Endothelial cell of umbilical vein (primary cell): ENCODE results near the gene ETHE1. TPM values are rescaled to one million over a fixed set of nuclear protein-coding genes. Genes with fewer than 3 reads are reported as not detected.

Experiments used
- BruUV-seq: library from RNA; stranded (reverse); fragments of 400-500 nt; replicated peaks from 2 replicates; lab custom pipeline; 2021; lab: Mats Ljungman, UMichigan
- CTCF ChIA-PET: fragments of 300-600, 350-600 bp; sonication (Branson Sonifier 250); formaldehyde crosslinking; loops from one replicate; lab custom pipeline; 2021; ENCODE audit warnings: antibody characterized with exemption, inconsistent platforms; lab: Charles Lee
- POLR2A ChIA-PET: fragments of 300-600, 350-600 bp; sonication (Branson Sonifier 250); formaldehyde crosslinking; loops from one replicate; lab custom pipeline; 2021; ENCODE audit warnings: antibody characterized with exemption, inconsistent platforms; lab: Charles Lee
- DNase-seq: peaks from one replicate; pipeline ENCODE4 v3.0.0-alpha.2; 2011; ENCODE audit warnings: low read depth, low spot score
- FAIRE-seq: peaks from 2 replicates; lab custom pipeline; 2011; peaks lifted over from hg19 to GRCh38; lab: Jason Lieb, UNC
- H2AFZ ChIP-seq: 2 replicates; pipeline ENCODE4 v1.6.0; 2012; ENCODE audit warnings: low read depth, low read length, control low read depth, inconsistent platforms
- H3K27ac ChIP-seq: 2 replicates; pipeline ENCODE4 v1.5.1; 2011; ENCODE audit warnings: low read depth, mild to moderate bottlenecking, control low read depth, low read length, moderate library complexity; ENCODE audit not compliant: insufficient read depth
- H3K27me3 ChIP-seq, 2 experiments: 2 replicates each; pipeline versions ENCODE4 v1.6.0 to v1.6.1; 2011; ENCODE audit warnings: low read length in 2 of 2, mixed read lengths in 1 of 2; ENCODE audit not compliant: control insufficient read depth in 2 of 2, insufficient read depth in 2 of 2
- H3K36me3 ChIP-seq, 2 experiments: 2 replicates in 1 of 2; 3 replicates in 1 of 2; pipeline ENCODE4 v1.5.1; 2011; ENCODE audit warnings: low read length in 2 of 2, mild to moderate bottlenecking in 1 of 2, moderate library complexity in 1 of 2; ENCODE audit not compliant: control insufficient read depth in 2 of 2, insufficient read depth in 2 of 2; ENCODE audit errors: extremely low read depth in 1 of 2
- H3K4me1 ChIP-seq: 3 replicates; pipeline ENCODE4 v1.5.1; 2011; ENCODE audit warnings: mild to moderate bottlenecking, low read length; ENCODE audit not compliant: control insufficient read depth, insufficient read depth; ENCODE audit errors: extremely low read depth
- H3K4me2 ChIP-seq: 2 replicates; pipeline ENCODE4 v1.6.1; 2011; ENCODE audit warnings: low read length, control low read depth, mixed read lengths; ENCODE audit not compliant: insufficient read depth
- H3K4me3 ChIP-seq, 3 experiments: fragments of 200-600 bp in 1 of 3; sonication (generic), shearing (Covaris generic) in 1 of 3; replicated peaks in 1 of 3; 2 replicates each; pipeline ENCODE4 v1.5.1; 2011 to 2016; ENCODE audit warnings: control low read depth in 3 of 3, low read length in 3 of 3, mild to moderate bottlenecking in 2 of 3, inconsistent platforms in 1 of 3, low read depth in 1 of 3, moderate library complexity in 1 of 3; ENCODE audit not compliant: insufficient read depth in 1 of 3
- H3K79me2 ChIP-seq: 2 replicates; pipeline ENCODE4 v1.6.0; 2012; ENCODE audit warnings: low read length, inconsistent platforms; ENCODE audit not compliant: control insufficient read depth, insufficient read depth
- H3K9ac ChIP-seq: replicated peaks from 2 replicates; pipeline ENCODE3; 2011; ENCODE audit warnings: low read length, control low read depth; ENCODE audit not compliant: insufficient read depth; ENCODE audit errors: extremely low read depth
- H3K9me1 ChIP-seq: replicated peaks from 3 replicates; pipeline ENCODE4 v1.6.0; 2011; ENCODE audit warnings: mild to moderate bottlenecking, low read length; ENCODE audit not compliant: control insufficient read depth, insufficient read depth; ENCODE audit errors: extremely low read depth
- H3K9me3 ChIP-seq: replicated peaks from 2 replicates; pipeline ENCODE4 v1.5.1; 2012; ENCODE audit warnings: low read length, inconsistent platforms; ENCODE audit not compliant: control insufficient read depth, insufficient read depth
- H4K20me1 ChIP-seq: replicated peaks from 2 replicates; pipeline ENCODE3; 2011; ENCODE audit warnings: mild to moderate bottlenecking, low read length; ENCODE audit not compliant: control insufficient read depth, insufficient read depth; ENCODE audit errors: extremely low read depth
- CTCF ChIP-seq, 2 donors: IDR thresholded peaks; 1 replicate in 1 of 2; 2 replicates in 1 of 2; pipeline ENCODE4 v1.5.1; 2011; ENCODE audit warnings: low read length in 2 of 2, mild to moderate bottlenecking in 2 of 2, moderate library complexity in 2 of 2, control low read depth in 1 of 2, inconsistent platforms in 1 of 2, low read depth in 1 of 2; ENCODE audit not compliant: insufficient read depth in 1 of 2; ENCODE audit errors: extremely low read depth in 1 of 2
- FOS ChIP-seq: IDR thresholded peaks from 2 replicates; pipeline ENCODE4 v1.6.1; 2011; ENCODE audit warnings: mild to moderate bottlenecking, low read length, moderate library complexity, borderline replicate concordance; ENCODE audit not compliant: insufficient read depth
- JUN ChIP-seq: IDR thresholded peaks from 2 replicates; pipeline ENCODE4 v1.6.1; 2011; ENCODE audit warnings: borderline replicate concordance, low read depth; ENCODE audit not compliant: insufficient read length, insufficient read depth
- MYC ChIP-seq: IDR thresholded peaks from one replicate; pipeline ENCODE4 v1.6.1; 2011; ENCODE audit warnings: mild to moderate bottlenecking, low read depth, low read length
- POLR2A ChIP-seq: IDR thresholded peaks from 2 replicates; pipeline ENCODE4 v1.6.1; 2012; ENCODE audit warnings: low read depth, mild to moderate bottlenecking, control low read depth, low read length
- POLR2AphosphoS5 ChIP-seq: IDR thresholded peaks from 2 replicates; pipeline ENCODE4 v1.6.1; 2012; ENCODE audit warnings: low read depth, mild to moderate bottlenecking, control low read depth, low read length, moderate library complexity; ENCODE audit not compliant: insufficient read depth
- dilution Hi-C: fragments of 300-500 bp; cut with MboI; formaldehyde crosslinking; loops from one replicate; pipeline ENCODE4 v1.15.0; 2019; ENCODE audit warnings: low sequenced_read_pairs; ENCODE audit not compliant: extremely low pct_ligation_motif_present
- intact Hi-C: fragments of 100-400 bp; cut with micrococcal nuclease; formaldehyde crosslinking; loops from one replicate; pipeline ENCODE4 v1.10.0; 2022
- polyA plus RNA-seq, 4 experiments: library from polyadenylated mRNA; depleted of rRNA in 3 of 4; stranded (reverse) in 3 of 4; unstranded in 1 of 4; fragments of >200 nt; gene quantifications; 2 replicates each; pipeline versions ENCODE4 v1.2.1 to v1.2.3, GENCODE V29; 2011 to 2012; ENCODE audit warnings: missing spikeins in 1 of 4
- total RNA-seq: library from RNA; stranded (reverse); gene quantifications from 2 replicates; pipeline ENCODE4 v1.2.3, GENCODE V29; 2021
- TF ChIP-seq, protein P1 (sequence below): IDR thresholded peaks from 2 replicates; pipeline ENCODE4 v1.6.1; 2011; ENCODE audit not compliant: insufficient read depth, insufficient read length

The ETHE1 gene
- total and polyA plus RNA-seq, 2 donors (not counting 3 experiments of a cell fraction or from before 2014, with no cell fraction given), result 34.5 to 124 TPM

- DNase-seq, result no peak
- H2AFZ ChIP-seq, result no peak overlapping the region
- H4K20me1 ChIP-seq, result no peaks in the 10 kb centered on the region
- H3K4me2 ChIP-seq, result no peak overlapping the region
- TF ChIP-seq, protein P1, sequence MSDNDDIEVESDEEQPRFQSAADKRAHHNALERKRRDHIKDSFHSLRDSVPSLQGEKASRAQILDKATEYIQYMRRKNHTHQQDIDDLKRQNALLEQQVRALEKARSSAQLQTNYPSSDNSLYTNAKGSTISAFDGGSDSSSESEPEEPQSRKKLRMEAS, result no peak
- no peak for TF ChIP-seq POLR2AphosphoS5
- no peak for TF ChIP-seq FOS
- no peak for TF ChIP-seq CTCF (IDR thresholded peaks at IDR 0.05; ENCODE audit: extremely low read depth in 1 of 2, insufficient read depth in 1 of 2, low read depth in 1 of 2, low read length in 2 of 2)
- TF ChIP-seq POLR2A, result no peak
- TF ChIP-seq MYC, result no peak
- TF ChIP-seq JUN, result no peak
- no peak overlapping the region for H3K9ac ChIP-seq
- dilution Hi-C loops, result no loop called here
- ChIA-PET POLR2A (no interaction called here), CTCF (interaction anchor here (1.3 to 4.4 kb wide), 4 partner anchors 9 to 78 kb away, joined by 3 to 26 read pairs (median 15); no protein-coding TSS in a partner anchor)
- no peak for FAIRE-seq
- H3K9me1 ChIP-seq, result no peaks in the 10 kb centered on the region
- no peaks in the 10 kb centered on the region for H3K27me3 ChIP-seq
- no peak overlapping the region for H3K27ac ChIP-seq
- no peak overlapping the region for H3K4me3 ChIP-seq
- intact Hi-C loops, result no loop called here
- peaks cover 0 to 11% of the 10 kb centered on the region in 2 experiments for H3K36me3 ChIP-seq
- BruUV-seq, result no TSS peak
- H3K79me2 ChIP-seq, result no peaks in the 10 kb centered on the region
- H3K9me3 ChIP-seq, result no peaks in the 10 kb centered on the region
- no peaks in the 10 kb centered on the region for H3K4me1 ChIP-seq
Observed at GRCh38 chr19:43510713-43511112, 16.3 kb downstream of the ETHE1 start.
